ENCODE measurements around the gene DCT.

The DCT gene

DNA sequence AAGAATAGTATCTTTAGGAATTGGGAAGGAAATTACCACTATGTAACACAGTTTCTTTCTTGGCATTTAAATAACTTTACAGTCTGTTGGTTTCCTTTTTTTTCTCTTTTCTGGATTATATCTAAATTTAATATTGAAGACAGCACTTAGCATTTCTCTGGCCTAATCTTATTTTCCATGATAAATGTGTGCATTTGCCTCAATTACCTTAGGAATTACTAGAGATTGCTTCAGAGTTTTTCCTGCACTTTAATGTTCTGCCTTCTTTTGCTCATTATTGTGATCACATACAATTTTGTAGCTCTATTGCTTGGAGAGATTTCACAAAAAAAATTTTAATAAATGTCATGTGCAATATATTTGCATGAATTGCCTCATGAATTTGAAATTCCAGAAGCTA lies 25.1 kb downstream of the DCT start:
- no peaks in the 10 kb centered on the region for H3F3A ChIP-seq (ENCODE audit: low read depth)
- H4K20me1 ChIP-seq (ENCODE audit: insufficient read depth, low read length, poor library complexity, severe bottlenecking) = no peaks in the 10 kb centered on the region
- H3K36me3 ChIP-seq (ENCODE audit: insufficient read depth, low read length) = no peaks in the 10 kb centered on the region
- no peaks in the 10 kb centered on the region for H3K27me3 ChIP-seq (ENCODE audit: insufficient read depth, low read length, poor library complexity, severe bottlenecking)
- H3K9ac ChIP-seq (ENCODE audit: low read depth, low read length, poor library complexity, severe bottlenecking) = no peak overlapping the region
- no peak overlapping the region for H2AFZ ChIP-seq (ENCODE audit: low read length)
- no peaks in the 10 kb centered on the region for H3K9me3 ChIP-seq (ENCODE audit: insufficient read depth, low read depth, low read length)
- no peak for TF ChIP-seq EZH2phosphoT487 (IDR thresholded peaks at IDR 0.05; ENCODE audit: borderline replicate concordance)
- TF ChIP-seq, protein P1, sequence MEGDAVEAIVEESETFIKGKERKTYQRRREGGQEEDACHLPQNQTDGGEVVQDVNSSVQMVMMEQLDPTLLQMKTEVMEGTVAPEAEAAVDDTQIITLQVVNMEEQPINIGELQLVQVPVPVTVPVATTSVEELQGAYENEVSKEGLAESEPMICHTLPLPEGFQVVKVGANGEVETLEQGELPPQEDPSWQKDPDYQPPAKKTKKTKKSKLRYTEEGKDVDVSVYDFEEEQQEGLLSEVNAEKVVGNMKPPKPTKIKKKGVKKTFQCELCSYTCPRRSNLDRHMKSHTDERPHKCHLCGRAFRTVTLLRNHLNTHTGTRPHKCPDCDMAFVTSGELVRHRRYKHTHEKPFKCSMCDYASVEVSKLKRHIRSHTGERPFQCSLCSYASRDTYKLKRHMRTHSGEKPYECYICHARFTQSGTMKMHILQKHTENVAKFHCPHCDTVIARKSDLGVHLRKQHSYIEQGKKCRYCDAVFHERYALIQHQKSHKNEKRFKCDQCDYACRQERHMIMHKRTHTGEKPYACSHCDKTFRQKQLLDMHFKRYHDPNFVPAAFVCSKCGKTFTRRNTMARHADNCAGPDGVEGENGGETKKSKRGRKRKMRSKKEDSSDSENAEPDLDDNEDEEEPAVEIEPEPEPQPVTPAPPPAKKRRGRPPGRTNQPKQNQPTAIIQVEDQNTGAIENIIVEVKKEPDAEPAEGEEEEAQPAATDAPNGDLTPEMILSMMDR (conservative IDR thresholded peaks at IDR 0.05; ENCODE audit: low read length) = no peak
- H3K79me2 ChIP-seq (ENCODE audit: insufficient read depth, low read length) = no peaks in the 10 kb centered on the region
- no peaks in the 10 kb centered on the region for H3K4me1 ChIP-seq (ENCODE audit: insufficient read depth, low read length, poor library complexity, severe bottlenecking)
- no peak overlapping the region for H3K4me2 ChIP-seq (ENCODE audit: low read depth, low read length, poor library complexity, severe bottlenecking)
- no peaks in the 10 kb centered on the region for H3K9me2 ChIP-seq (replicated peaks; ENCODE audit: low read depth, low read length)
- no peak overlapping the region for H3K4me3 ChIP-seq (ENCODE audit: low read length, poor library complexity, severe bottlenecking)

DNA sequence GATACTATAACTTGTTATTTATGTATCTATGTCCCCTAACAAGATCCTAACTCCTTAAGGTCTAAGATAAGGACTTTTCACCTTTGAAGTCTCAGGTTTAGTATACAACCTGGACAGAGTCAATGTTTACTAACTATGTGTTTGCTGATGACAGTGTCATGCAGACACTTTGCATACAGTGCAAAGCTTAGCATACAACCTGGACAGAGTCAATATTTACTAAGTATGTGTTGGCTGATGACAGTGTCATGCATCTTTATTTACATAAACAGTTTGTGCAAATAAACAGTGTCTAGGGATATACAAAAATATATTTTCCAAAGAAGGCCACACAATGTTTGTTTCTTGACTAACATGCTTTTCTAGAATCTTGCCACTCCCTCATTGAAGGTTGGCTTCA lies 34.7 kb downstream of the DCT start:
- no peaks in the 10 kb centered on the region for H3K4me1 ChIP-seq (ENCODE audit: insufficient read depth, low read length, poor library complexity, severe bottlenecking)

DNA sequence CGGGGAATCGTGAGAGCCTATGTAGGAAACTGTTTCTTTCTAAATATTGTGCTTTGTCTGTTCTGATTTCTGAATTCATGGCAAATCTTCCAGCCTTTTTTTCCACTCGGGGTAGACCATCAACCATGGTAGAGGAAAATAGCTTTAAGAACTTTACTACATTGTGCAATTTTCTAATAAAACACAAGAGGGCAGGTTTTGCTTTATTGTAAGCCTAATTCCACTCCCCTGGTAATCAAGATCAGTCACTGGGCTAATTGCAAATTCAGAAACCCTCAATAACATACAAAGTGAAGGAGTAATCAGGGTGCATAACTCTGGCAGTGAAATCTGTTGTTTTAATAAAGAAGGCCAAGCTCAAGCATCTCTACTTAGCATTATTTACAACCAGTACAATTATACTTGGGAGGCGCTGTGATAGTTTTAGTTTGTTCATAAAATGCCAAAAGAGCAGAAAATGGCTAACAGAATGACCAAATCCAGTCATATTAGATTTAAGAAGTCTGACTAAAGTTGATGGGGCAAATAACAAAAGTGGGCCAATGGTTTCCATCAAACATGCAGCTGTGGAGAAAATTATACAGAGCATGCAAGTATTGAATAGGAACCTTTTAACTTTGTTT lies 43.8 kb downstream of the DCT start:
- H2AFZ ChIP-seq (ENCODE audit: low read length) = no peak overlapping the region
- no peaks in the 10 kb centered on the region for H3K79me2 ChIP-seq (ENCODE audit: insufficient read depth, low read length)
- no peaks in the 10 kb centered on the region for H3K27me3 ChIP-seq (ENCODE audit: insufficient read depth, low read length, poor library complexity, severe bottlenecking)
- H3K4me1 ChIP-seq (ENCODE audit: insufficient read depth, low read length, poor library complexity, severe bottlenecking) = no peaks in the 10 kb centered on the region
- H3K9ac ChIP-seq (ENCODE audit: low read depth, low read length, poor library complexity, severe bottlenecking) = no peak overlapping the region
- no peaks in the 10 kb centered on the region for H3K36me3 ChIP-seq (ENCODE audit: insufficient read depth, low read length)
- H3K4me2 ChIP-seq (ENCODE audit: low read depth, low read length, poor library complexity, severe bottlenecking) = no peak overlapping the region
- H3F3A ChIP-seq (ENCODE audit: low read depth) = no peaks in the 10 kb centered on the region
- no peaks in the 10 kb centered on the region for H3K9me3 ChIP-seq (ENCODE audit: insufficient read depth, low read depth, low read length)
- H3K9me2 ChIP-seq (replicated peaks; ENCODE audit: low read depth, low read length) = no peaks in the 10 kb centered on the region
- no peaks in the 10 kb centered on the region for H4K20me1 ChIP-seq (ENCODE audit: insufficient read depth, low read length, poor library complexity, severe bottlenecking)
- TF ChIP-seq EZH2phosphoT487 (IDR thresholded peaks at IDR 0.05; ENCODE audit: borderline replicate concordance) = no peak
- TF ChIP-seq, protein P1 (conservative IDR thresholded peaks at IDR 0.05; ENCODE audit: low read length) = peak; percentile 80
- no peak overlapping the region for H3K4me3 ChIP-seq (ENCODE audit: low read length, poor library complexity, severe bottlenecking)

More for the DNA sequence above, 34.7 kb downstream of the DCT start:
- Histone ChIP-seq H3K36me3 (ENCODE audit: insufficient read depth, low read length) (no peaks in the 10 kb centered on the region), H3K4me2 (ENCODE audit: low read depth, low read length, poor library complexity, severe bottlenecking) (no peak overlapping the region), H3K79me2 (ENCODE audit: insufficient read depth, low read length) (no peaks in the 10 kb centered on the region), H2AFZ (ENCODE audit: low read length) (no peak overlapping the region), H3K9me2 (replicated peaks; ENCODE audit: low read depth, low read length) (no peaks in the 10 kb centered on the region), H3F3A (ENCODE audit: low read depth) (no peaks in the 10 kb centered on the region), H4K20me1 (ENCODE audit: insufficient read depth, low read length, poor library complexity, severe bottlenecking) (no peaks in the 10 kb centered on the region), H3K27me3 (ENCODE audit: insufficient read depth, low read length, poor library complexity, severe bottlenecking) (no peaks in the 10 kb centered on the region), H3K9ac (ENCODE audit: low read depth, low read length, poor library complexity, severe bottlenecking) (no peak overlapping the region), H3K4me3 (ENCODE audit: low read length, poor library complexity, severe bottlenecking) (no peak overlapping the region), H3K9me3 (ENCODE audit: insufficient read depth, low read depth, low read length) (no peaks in the 10 kb centered on the region)
- TF ChIP-seq, protein P1 (conservative IDR thresholded peaks at IDR 0.05; ENCODE audit: low read length) = no peak
- TF ChIP-seq EZH2phosphoT487 (IDR thresholded peaks at IDR 0.05; ENCODE audit: borderline replicate concordance) = no peak

All from Loucy (cell line).